IPS-18a (cell line): ENCODE data around the gene DAZAP2.

Source experiments
- H3K27ac ChIP-seq: one replicate; pipeline ENCODE4 v1.5.1; 2013; ENCODE audit warnings: low read length
- H3K27me3 ChIP-seq: one replicate; pipeline ENCODE4 v1.6.1; 2013; ENCODE audit warnings: mild to moderate bottlenecking, low read length; ENCODE audit not compliant: control insufficient read depth, insufficient read depth
- H3K36me3 ChIP-seq: one replicate; pipeline ENCODE4 v1.6.1; 2013; ENCODE audit warnings: low read depth, low read length; ENCODE audit not compliant: control insufficient read depth
- H3K4me1 ChIP-seq: one replicate; pipeline ENCODE4 v1.6.1; 2013; ENCODE audit warnings: low read depth, low read length; ENCODE audit not compliant: control insufficient read depth
- H3K4me3 ChIP-seq: one replicate; pipeline ENCODE4 v1.5.1; 2013; ENCODE audit warnings: low read length
- H3K9ac ChIP-seq: one replicate; pipeline ENCODE4 v1.6.1; 2013; ENCODE audit warnings: mild to moderate bottlenecking, low read length, moderate library complexity
- H3K9me3 ChIP-seq: one replicate; pipeline ENCODE4 v1.6.1; 2013; ENCODE audit warnings: low read depth, low read length; ENCODE audit not compliant: control insufficient read depth

DAZAP2 gene

GRCh38 chr12:51200156-51200555 is 38.5 kb upstream of the DAZAP2 start:
- Histone ChIP-seq H3K27me3 (no peaks in the 10 kb centered on the region), H3K9ac (no peak overlapping the region), H3K4me3 (no peak overlapping the region), H3K4me1 (no peaks in the 10 kb centered on the region), H3K36me3 (no peaks in the 10 kb centered on the region), H3K9me3 (no peaks in the 10 kb centered on the region), H3K27ac (no peak overlapping the region)

DNA sequence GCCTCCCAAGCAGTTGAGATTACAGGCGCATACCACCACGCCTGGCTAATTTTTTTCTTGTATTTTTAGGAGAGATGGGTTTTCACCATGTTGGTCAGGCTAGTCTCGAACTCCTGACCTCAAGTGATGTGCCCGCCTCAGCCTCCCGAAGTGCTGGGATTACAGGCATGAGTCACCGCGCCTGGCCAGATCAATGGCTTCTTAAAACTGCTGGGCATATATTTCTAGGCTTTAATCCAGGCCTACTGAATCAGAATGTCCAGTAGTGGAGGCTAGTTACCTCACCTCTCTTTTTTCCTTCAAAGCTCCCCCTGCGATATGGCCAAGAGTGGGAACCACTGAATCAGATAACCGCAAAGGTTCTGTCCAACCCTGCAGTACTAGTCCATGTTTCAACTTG is 37.8 kb upstream of the DAZAP2 start:
- no peak overlapping the region for H3K27ac ChIP-seq
- no peaks in the 10 kb centered on the region for H3K27me3 ChIP-seq
- no peaks in the 10 kb centered on the region for H3K4me1 ChIP-seq
- H3K4me3 ChIP-seq: no peak overlapping the region
- no peaks in the 10 kb centered on the region for H3K9me3 ChIP-seq
- H3K9ac ChIP-seq: no peak overlapping the region
- no peaks in the 10 kb centered on the region for H3K36me3 ChIP-seq

- H3K4me3 ChIP-seq: no peak overlapping the region
- no peak overlapping the region for H3K9ac ChIP-seq
Observed at GRCh38 chr12:51202718-51203117, 35.9 kb upstream of the DAZAP2 start.

DNA sequence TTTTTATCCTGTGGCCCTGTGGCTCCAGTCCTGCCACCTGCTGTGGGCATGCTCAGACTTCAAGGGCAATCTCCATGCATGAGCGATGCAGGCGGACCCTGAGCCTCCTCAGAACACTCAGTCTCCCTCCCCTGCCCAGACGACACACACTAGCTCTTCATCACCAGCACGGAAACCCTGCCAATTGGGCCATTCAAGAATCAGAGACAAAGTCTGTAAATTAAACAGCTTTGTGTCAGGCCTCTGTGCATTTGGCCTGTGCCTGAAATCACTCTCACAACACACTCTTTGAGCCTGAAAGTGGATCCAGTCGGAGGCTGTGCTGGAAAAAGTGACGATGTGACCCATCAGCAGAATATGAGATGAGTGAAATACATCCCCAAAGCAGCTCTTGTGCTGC is 33.3 kb upstream of the DAZAP2 start:
- no peak overlapping the region for H3K27ac ChIP-seq
- H3K9ac ChIP-seq: no peak overlapping the region
- H3K36me3 ChIP-seq: no peaks in the 10 kb centered on the region
- H3K4me3 ChIP-seq: no peak overlapping the region
- no peaks in the 10 kb centered on the region for H3K4me1 ChIP-seq
- H3K27me3 ChIP-seq: no peaks in the 10 kb centered on the region
- no peaks in the 10 kb centered on the region for H3K9me3 ChIP-seq

More at GRCh38 chr12:51202718-51203117, 35.9 kb upstream of the DAZAP2 start:
- no peaks in the 10 kb centered on the region for H3K27me3 ChIP-seq
- no peaks in the 10 kb centered on the region for H3K4me1 ChIP-seq
- H3K9me3 ChIP-seq: no peaks in the 10 kb centered on the region
- no peak overlapping the region for H3K27ac ChIP-seq
- no peaks in the 10 kb centered on the region for H3K36me3 ChIP-seq

DNA sequence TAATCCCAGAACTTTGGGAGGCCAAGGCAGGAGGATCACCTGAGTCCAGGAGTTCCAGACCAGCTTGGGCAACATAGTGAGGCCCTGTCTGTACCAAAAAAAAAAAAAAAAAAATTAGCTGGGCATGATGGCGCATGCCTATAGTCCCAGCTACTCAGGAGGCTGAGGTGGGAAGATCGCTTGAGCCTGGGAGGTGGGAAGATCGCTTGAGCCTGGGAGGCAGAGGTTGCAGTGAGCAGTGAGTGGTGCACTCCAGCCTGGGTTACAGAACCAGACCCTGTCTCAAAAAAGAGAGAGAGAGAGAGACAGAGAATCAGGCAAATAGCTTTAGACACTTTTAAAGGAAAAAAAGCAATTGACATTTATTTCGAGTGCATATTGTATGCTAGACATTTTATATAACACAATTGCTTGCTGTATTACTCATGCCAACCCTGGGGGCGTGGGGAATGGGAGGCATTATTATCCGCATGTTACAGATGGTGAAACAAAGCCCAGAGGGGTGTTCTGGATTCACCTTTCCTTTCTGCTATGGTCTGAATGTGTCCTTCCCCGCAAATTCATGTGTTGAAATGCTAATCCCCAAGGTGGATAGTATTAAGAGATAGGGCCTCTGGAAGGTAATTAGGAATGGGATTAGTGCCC is 30.5 kb upstream of the DAZAP2 start:
- H3K27ac ChIP-seq: no peak overlapping the region
- H3K9me3 ChIP-seq: no peaks in the 10 kb centered on the region
- no peaks in the 10 kb centered on the region for H3K36me3 ChIP-seq
- no peaks in the 10 kb centered on the region for H3K4me1 ChIP-seq
- no peaks in the 10 kb centered on the region for H3K27me3 ChIP-seq
- no peak overlapping the region for H3K4me3 ChIP-seq
- H3K9ac ChIP-seq: no peak overlapping the region

DNA sequence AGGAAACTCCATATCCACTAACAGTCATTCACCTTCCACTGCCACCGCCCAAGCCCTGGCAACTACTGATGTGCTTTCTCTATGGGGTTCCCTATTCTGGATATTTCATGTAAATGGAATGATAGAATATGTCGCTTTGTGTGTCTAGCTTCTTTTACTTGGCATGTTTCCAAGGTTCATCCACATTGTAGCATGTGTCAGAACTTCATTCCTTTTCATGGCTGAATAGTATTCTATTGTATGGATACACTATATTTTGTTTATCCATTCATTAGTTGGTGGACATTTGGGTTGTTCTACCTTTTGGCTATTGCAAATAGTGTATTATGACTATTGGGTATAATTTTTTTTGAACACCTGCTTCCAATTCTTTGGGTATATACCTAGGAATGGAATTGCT is 29.4 kb upstream of the DAZAP2 start:
- Histone ChIP-seq H3K27ac (no peak overlapping the region), H3K9ac (no peak overlapping the region)

GRCh38 chr12:51210690-51211395 is 27.8 kb upstream of the DAZAP2 start:
- H3K36me3 ChIP-seq: no peaks in the 10 kb centered on the region
- no peak overlapping the region for H3K4me3 ChIP-seq
- H3K27me3 ChIP-seq: no peaks in the 10 kb centered on the region
- no peak overlapping the region for H3K27ac ChIP-seq
- H3K4me1 ChIP-seq: no peaks in the 10 kb centered on the region
- H3K9ac ChIP-seq: no peak overlapping the region
- no peaks in the 10 kb centered on the region for H3K9me3 ChIP-seq

More for the DNA sequence above, 29.4 kb upstream of the DAZAP2 start:
- Histone ChIP-seq H3K36me3 (no peaks in the 10 kb centered on the region), H3K4me1 (no peaks in the 10 kb centered on the region), H3K9me3 (no peaks in the 10 kb centered on the region), H3K4me3 (no peak overlapping the region), H3K27me3 (no peaks in the 10 kb centered on the region)

DNA sequence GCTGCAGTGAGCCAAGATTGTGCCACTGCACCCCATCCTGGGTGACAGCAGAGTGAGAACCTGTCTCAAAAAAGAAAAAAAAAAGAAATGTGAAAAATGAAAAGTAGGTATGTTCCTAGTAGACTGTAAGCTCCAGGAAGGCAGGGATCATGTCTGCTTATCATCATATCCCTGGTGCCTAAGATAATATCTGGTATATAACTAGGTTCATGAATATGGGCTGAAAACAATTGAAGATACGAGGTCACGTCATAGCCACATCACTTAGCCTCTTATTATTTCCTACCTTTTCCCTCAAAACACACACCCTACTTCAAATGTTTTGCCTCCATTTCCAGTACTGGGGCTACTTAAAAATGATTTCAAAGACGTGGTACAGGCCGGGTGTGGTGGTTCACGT is 23.7 kb upstream of the DAZAP2 start:
- Histone ChIP-seq H3K4me1 (peaks cover 15% of the 10 kb centered on the region), H3K27ac (no peak overlapping the region), H3K4me3 (no peak overlapping the region), H3K36me3 (no peaks in the 10 kb centered on the region), H3K27me3 (no peaks in the 10 kb centered on the region), H3K9ac (no peak overlapping the region), H3K9me3 (no peaks in the 10 kb centered on the region)

DNA sequence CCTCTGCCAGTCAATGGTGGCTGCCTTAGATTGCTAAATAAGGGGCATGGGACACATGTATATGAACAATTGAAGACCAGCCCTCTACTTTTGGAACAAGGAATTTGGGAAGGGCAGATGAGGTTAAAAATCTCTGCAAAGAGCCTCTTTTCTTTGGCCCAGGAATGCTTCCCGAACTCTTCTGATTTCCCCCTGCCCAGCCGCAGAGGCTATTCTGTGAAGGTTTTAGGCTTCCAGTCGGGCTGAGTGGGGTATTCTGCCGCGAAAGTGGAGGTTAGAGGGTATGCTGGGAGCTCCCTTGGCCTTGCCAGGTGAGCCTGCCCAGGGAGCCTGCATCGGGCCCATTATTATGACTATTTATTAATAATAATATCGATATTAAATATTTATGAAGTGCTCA is 22.0 kb upstream of the DAZAP2 start:
- no peak overlapping the region for H3K9ac ChIP-seq
- H3K4me3 ChIP-seq: peak overlapping the region; percentile 82
- H3K27me3 ChIP-seq: no peaks in the 10 kb centered on the region
- no peaks in the 10 kb centered on the region for H3K36me3 ChIP-seq
- no peak overlapping the region for H3K27ac ChIP-seq
- no peaks in the 10 kb centered on the region for H3K9me3 ChIP-seq
- H3K4me1 ChIP-seq: peaks cover 15% of the 10 kb centered on the region

DNA sequence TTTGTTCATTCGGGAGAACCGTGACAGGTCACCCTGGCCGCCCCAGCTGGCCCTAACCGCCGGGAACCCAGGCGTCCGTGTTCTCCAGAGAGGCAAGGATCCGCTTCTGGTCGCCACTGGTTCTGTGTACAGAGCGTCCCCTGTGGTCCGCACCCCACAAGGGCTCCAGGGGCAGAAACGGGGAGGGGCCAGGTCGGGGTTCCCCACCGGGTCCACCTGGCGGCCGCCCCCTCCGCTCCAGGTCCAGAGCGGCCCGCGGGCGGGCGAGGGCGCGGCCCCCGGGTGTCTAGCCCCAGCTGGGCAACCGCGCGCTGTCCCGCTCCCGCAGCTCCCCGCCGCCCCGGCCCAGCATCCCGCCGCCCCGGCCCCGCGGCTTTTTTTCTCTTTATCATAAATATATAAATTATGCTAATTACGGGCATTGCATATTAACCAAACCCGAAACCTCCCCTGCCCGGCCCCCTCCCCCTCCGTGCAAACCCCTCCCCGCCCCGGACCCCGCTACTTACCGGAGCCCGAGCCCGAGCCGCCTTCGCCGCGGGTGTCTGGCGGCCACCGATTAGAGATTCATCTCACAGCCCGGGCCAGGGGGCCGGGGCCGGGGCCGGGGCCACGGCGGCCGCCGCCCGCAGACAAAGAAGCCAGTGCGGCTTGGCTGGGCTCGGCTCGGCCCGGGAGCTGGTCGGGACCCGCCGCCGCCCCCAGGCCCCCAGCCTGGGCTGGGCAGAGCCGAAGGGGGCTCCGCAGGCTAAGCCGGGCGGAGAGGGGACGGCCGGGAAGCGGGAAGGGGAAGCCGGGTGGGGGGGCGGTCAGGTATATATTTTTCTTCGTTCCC is 21.3 kb upstream of the DAZAP2 start:
- H3K9ac ChIP-seq: peak overlapping the region; percentile 79
- peak overlapping the region; percentile 63 for H3K27ac ChIP-seq
- H3K27me3 ChIP-seq: no peaks in the 10 kb centered on the region
- H3K4me1 ChIP-seq: peaks cover 15% of the 10 kb centered on the region
- H3K36me3 ChIP-seq: no peaks in the 10 kb centered on the region
- H3K4me3 ChIP-seq: peak overlapping the region; percentile 82
- no peaks in the 10 kb centered on the region for H3K9me3 ChIP-seq

DNA sequence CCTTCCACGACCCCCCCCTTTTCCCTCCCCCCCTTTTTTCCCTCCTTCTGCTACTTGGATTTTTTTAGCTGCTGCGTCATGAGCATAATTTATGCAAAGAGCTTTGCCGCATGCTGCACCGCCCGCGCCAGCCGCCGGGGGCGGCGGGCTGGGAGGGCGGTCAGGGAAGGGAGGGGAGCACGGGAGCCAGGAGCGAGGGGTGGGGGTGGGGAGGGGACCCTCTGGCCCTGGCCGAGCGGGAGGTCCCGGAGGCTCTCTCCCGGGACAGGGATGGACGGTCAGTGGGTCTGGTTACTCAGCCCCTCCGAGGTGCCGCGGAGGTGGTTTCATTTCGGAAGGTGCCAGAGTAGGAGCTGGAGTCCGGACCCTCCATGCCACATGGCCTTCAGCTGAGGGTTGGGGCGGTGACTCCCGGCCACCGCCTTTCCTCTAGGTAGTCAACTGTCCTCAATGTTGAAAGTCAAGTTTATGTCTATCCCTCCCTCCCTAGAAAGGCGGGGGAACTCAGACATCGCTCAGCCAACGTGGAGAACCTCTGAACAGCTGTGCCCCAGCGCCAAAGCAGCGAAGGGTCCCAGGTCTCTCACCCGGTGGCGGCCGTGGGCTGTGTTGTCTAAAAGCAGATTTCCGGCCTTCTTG is 20.5 kb upstream of the DAZAP2 start, which contains the start of gene POU6F1:
Gene POU6F1 (minus strand): TSS at position 95 of the 639 bp plus-strand sequence. CDS start 11,226 bp downstream, outside the sequence.
- Histone ChIP-seq H3K27me3 (no peaks in the 10 kb centered on the region), H3K9ac (peak within 1 kb of the TSS; percentile 79), H3K27ac (peak within 1 kb of the TSS; percentile 63), H3K36me3 (no peaks in the 10 kb centered on the region), H3K9me3 (no peaks in the 10 kb centered on the region), H3K4me3 (peak within 1 kb of the TSS; percentile 82), H3K4me1 (peaks cover 15% of the 10 kb centered on the region)
